ENCODE data around the gene CCDC198. TPM values are rescaled to one million over a fixed set of nuclear protein-coding genes. Genes with fewer than 3 reads are reported as not detected.

Gene CCDC198
- total and polyA plus RNA-seq, 9 of the 15 experiments (the other 6 are each of a cell fraction or from before 2014, with no cell fraction given), result not detected

DNA sequence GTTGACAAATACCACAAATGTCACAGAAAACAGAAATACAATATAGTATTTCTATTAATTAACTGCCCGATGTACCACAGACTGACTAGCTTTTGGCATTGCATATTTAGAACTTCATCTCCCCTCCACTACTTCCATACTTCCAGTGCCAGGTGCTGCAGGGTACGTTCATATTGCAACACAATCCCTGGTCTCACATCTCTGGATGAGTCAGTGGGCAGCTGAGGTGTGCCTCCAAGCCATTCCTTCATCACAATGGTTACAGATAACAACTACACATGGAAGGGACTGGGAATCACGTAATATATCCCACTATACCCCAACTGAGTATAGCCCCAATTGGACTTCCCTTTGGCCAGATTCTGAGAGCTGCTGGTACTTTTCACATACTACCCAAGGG, 31.1 kb downstream of the CCDC198 start (continued):
- TF ChIP-seq OTX1 (CRISPR knock-in tag; IDR thresholded peaks at IDR 0.05) (no peak), NR4A1 (CRISPR knock-in tag; IDR thresholded peaks at IDR 0.05) (no peak), NR4A1 (tag; IDR thresholded peaks at IDR 0.05) (no peak), PCBP2 (IDR thresholded peaks at IDR 0.05; ENCODE audit: low read depth, low read length, poor library complexity, severe bottlenecking) (no peak), ZSCAN32 (CRISPR knock-in tag; IDR thresholded peaks at IDR 0.05) (no peak)

DNA sequence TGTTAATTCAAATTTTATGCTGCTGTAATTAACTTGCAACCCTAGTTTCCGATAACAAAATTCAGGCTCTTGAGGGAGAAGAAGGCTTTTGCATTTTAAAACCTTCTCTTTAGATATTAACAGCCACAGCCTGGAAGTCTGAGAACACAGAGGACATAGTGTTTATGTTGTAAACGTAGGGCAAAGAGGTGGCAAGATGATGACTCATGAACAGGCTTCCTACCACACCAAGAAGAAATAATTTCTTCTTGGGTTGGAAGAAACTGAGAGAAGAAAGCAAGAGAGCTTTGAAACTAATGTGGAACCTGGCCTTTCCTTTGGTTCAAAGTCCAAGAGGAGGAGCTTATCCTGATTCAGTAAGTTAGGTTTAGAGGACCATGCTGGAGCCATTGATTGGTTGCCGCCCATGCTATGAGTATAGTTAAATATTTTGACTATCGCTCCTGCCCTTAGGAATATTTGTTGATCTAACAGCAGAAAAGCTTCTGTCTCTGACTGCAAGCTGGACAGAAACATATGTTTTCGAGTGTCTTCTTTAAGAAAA, 31.8 kb downstream of the CCDC198 start:
- Histone ChIP-seq H3K9me3 (replicated peaks; ENCODE audit: control insufficient read depth, insufficient read depth, low read depth, low read length) (no peaks in the 10 kb centered on the region), H3K79me2 (ENCODE audit: control insufficient read depth, insufficient read depth, low read length) (no peaks in the 10 kb centered on the region), H3K9me1 (ENCODE audit: control insufficient read depth, insufficient read depth, low read length) (no peaks in the 10 kb centered on the region), H3K4me1 (replicated peaks in 1 of 2; ENCODE audit: control insufficient read depth in 2 of 2, insufficient read depth in 2 of 2, low read length in 2 of 2) (no peaks in the 10 kb centered on the region), H3K27ac (ENCODE audit: extremely low read depth, low read depth, low read length) (no peak overlapping the region), H3K4me2 (ENCODE audit: insufficient read depth, low read length) (no peak overlapping the region), H4K20me1 (replicated peaks; ENCODE audit: control insufficient read depth, insufficient read depth, low read length) (no peaks in the 10 kb centered on the region), H3K9ac (ENCODE audit: insufficient read depth in 1 of 2, low read depth in 2 of 2, low read length in 2 of 2) (no peak overlapping the region), H3K4me3 (no peak overlapping the region), H2AFZ (ENCODE audit: low read depth, low read length) (no peak overlapping the region), H3K36me3 (ENCODE audit: control insufficient read depth, insufficient read depth, low read length) (no peaks in the 10 kb centered on the region), H3K27me3 (ENCODE audit: control insufficient read depth in 2 of 2, insufficient read depth in 2 of 2, low read length in 2 of 2) (no peaks in the 10 kb centered on the region)
- WGBS (ENCODE audit: insufficient coverage, low coverage, missing lambda C conversion rate), result 0% methylated on average over 5 of the region's 5 CpGs
- intact Hi-C loops (cut with micrococcal nuclease) (no loop called here), in situ Hi-C loops (cut with MboI) (no loop called here)
- POLR2A ChIA-PET, result interaction anchor here (0.6 kb wide), 1 partner anchor 500 kb away, joined by 3 read pairs; no protein-coding TSS in a partner anchor
- DNase-seq (ENCODE audit: extremely low read depth in 1 of 4, low spot score in 3 of 4) (no peak), ATAC-seq (no peak), FAIRE-seq (no peak)
- no TSS peak for BruUV-seq (replicated peaks)
- CTCF ChIA-PET (ENCODE audit: low intra/inter-chr PET ratio), result no interaction called here
- no peak for TF ChIP-seq MBD2 (IDR thresholded peaks at IDR 0.05; ENCODE audit: borderline replicate concordance, low read depth)
- TF ChIP-seq, protein P1, sequence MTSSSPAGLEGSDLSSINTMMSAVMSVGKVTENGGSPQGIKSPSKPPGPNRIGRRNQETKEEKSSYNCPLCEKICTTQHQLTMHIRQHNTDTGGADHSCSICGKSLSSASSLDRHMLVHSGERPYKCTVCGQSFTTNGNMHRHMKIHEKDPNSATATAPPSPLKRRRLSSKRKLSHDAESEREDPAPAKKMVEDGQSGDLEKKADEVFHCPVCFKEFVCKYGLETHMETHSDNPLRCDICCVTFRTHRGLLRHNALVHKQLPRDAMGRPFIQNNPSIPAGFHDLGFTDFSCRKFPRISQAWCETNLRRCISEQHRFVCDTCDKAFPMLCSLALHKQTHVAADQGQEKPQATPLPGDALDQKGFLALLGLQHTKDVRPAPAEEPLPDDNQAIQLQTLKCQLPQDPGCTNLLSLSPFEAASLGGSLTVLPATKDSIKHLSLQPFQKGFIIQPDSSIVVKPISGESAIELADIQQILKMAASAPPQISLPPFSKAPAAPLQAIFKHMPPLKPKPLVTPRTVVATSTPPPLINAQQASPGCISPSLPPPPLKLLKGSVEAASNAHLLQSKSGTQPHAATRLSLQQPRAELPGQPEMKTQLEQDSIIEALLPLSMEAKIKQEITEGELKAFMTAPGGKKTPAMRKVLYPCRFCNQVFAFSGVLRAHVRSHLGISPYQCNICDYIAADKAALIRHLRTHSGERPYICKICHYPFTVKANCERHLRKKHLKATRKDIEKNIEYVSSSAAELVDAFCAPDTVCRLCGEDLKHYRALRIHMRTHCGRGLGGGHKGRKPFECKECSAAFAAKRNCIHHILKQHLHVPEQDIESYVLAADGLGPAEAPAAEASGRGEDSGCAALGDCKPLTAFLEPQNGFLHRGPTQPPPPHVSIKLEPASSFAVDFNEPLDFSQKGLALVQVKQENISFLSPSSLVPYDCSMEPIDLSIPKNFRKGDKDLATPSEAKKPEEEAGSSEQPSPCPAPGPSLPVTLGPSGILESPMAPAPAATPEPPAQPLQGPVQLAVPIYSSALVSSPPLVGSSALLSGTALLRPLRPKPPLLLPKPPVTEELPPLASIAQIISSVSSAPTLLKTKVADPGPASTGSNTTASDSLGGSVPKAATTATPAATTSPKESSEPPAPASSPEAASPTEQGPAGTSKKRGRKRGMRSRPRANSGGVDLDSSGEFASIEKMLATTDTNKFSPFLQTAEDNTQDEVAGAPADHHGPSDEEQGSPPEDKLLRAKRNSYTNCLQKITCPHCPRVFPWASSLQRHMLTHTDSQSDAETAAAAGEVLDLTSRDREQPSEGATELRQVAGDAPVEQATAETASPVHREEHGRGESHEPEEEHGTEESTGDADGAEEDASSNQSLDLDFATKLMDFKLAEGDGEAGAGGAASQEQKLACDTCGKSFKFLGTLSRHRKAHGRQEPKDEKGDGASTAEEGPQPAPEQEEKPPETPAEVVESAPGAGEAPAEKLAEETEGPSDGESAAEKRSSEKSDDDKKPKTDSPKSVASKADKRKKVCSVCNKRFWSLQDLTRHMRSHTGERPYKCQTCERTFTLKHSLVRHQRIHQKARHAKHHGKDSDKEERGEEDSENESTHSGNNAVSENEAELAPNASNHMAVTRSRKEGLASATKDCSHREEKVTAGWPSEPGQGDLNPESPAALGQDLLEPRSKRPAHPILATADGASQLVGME (CRISPR knock-in tag; IDR thresholded peaks at IDR 0.05), result no peak

Measured in K562 (cell line).